Hepatocyte (in vitro differentiated cells): Measurements from ENCODE around the gene SEZ6.

ENCODE experiments used
- EZH2 ChIP-seq: fragments of 200-600 bp; sonication (generic); IDR thresholded peaks from 2 replicates; pipeline ENCODE4 v1.6.1; 2016; ENCODE audit warnings: antibody characterized with exemption, mild to moderate bottlenecking, borderline replicate concordance
- EZH2phosphoT487 ChIP-seq: fragments of 200-600 bp; sonication (generic); IDR thresholded peaks from one replicate; pipeline ENCODE4 v1.6.1; 2018; ENCODE audit warnings: antibody characterized with exemption, mild to moderate bottlenecking, low read depth, moderate library complexity; ENCODE audit not compliant: unreplicated experiment, severe bottlenecking
- TF ChIP-seq, protein P1 (sequence below): fragments of 200-600 bp; sonication (generic); IDR thresholded peaks from 2 replicates; pipeline ENCODE4 v1.5.1; 2016; ENCODE audit warnings: antibody characterized with exemption, mild to moderate bottlenecking; ENCODE audit not compliant: poor library complexity

DNA sequence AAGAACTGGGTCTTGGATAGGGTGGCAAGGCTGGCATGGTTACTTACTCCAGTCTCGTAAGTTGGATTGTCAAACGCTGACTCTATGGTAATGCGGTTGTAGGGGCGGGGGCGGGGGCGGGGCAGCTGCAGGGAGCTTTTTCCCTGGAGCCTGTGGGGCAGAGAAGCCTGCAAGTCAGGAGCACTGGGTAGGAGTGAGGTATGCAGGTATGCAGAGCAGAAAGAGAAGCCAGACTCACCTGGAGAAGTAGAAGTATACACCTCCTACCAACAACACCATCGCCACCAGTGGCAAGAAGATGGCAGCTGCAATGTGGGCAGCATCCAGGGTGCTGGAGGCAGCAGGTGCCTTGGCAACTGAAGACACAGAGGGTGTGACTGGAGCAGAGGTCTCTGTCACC, 49.7 kb downstream of the SEZ6 start:
- TF ChIP-seq, protein P1, sequence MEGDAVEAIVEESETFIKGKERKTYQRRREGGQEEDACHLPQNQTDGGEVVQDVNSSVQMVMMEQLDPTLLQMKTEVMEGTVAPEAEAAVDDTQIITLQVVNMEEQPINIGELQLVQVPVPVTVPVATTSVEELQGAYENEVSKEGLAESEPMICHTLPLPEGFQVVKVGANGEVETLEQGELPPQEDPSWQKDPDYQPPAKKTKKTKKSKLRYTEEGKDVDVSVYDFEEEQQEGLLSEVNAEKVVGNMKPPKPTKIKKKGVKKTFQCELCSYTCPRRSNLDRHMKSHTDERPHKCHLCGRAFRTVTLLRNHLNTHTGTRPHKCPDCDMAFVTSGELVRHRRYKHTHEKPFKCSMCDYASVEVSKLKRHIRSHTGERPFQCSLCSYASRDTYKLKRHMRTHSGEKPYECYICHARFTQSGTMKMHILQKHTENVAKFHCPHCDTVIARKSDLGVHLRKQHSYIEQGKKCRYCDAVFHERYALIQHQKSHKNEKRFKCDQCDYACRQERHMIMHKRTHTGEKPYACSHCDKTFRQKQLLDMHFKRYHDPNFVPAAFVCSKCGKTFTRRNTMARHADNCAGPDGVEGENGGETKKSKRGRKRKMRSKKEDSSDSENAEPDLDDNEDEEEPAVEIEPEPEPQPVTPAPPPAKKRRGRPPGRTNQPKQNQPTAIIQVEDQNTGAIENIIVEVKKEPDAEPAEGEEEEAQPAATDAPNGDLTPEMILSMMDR: no peak
- TF ChIP-seq EZH2 (no peak), EZH2phosphoT487 (no peak)
